Gastroesophageal sphincter (tissue), 3 donors: ENCODE data around the gene DIAPH2.

Experiments used
- CTCF ChIP-seq, 4 experiments: fragments of 200-600 bp in 2 of 4; fragments of 450-650 bp in 2 of 4; sonication (generic) in 1 of 4; IDR thresholded peaks; one replicate each; pipeline ENCODE4 v1.5.1; 2017 to 2019; ENCODE audit warnings: antibody characterized with exemption in 4 of 4, mild to moderate bottlenecking in 2 of 4, moderate library complexity in 2 of 4
- EP300 ChIP-seq: sonication (generic); formaldehyde crosslinking; IDR thresholded peaks from one replicate; pipeline ENCODE4 v1.6.1; 2017; ENCODE audit warnings: antibody characterized with exemption, mild to moderate bottlenecking
- POLR2A ChIP-seq, 2 donors: fragments of 450-650 bp; IDR thresholded peaks; one replicate each; pipeline ENCODE4 v1.6.1; 2017; ENCODE audit warnings: antibody characterized with exemption in 2 of 2, mild to moderate bottlenecking in 2 of 2, moderate library complexity in 1 of 2
- POLR2AphosphoS5 ChIP-seq: sonication (generic); formaldehyde crosslinking; IDR thresholded peaks from one replicate; pipeline ENCODE4 v1.6.1; 2017; ENCODE audit warnings: antibody characterized with exemption

- TF ChIP-seq CTCF (IDR thresholded peaks at IDR 0.05): no peak
- no peak for TF ChIP-seq EP300
- no peak for TF ChIP-seq POLR2A (IDR thresholded peaks at IDR 0.05)
- TF ChIP-seq POLR2AphosphoS5: no peak
These were observed 505.0 kb downstream of the DIAPH2 start for GRCh38 chrX:97189668-97190067.
